Erythroblast (primary cell): ENCODE data around the gene RRAGC.
A peak's percentile ranks its signal among the peaks of the same experiment; 100 is the strongest.

Source experiments
- GATA1 ChIP-seq: IDR thresholded peaks from 2 replicates; pipeline ENCODE4 v1.6.1; 2011; ENCODE audit warnings: low read depth, mild to moderate bottlenecking, control low read depth, low read length, moderate library complexity
- POLR2A ChIP-seq: IDR thresholded peaks from 2 replicates; pipeline ENCODE4 v1.6.1; 2011; ENCODE audit warnings: mild to moderate bottlenecking, low read length

- TF ChIP-seq POLR2A (peak; percentile 53), GATA1 (no peak)
Observed at GRCh38 chr1:38815903-38816627, 43.5 kb downstream of the RRAGC start.
